A673 (cell line): ENCODE measurements around the gene COL8A1.

ENCODE experiments used
- CTCF ChIP-seq: fragments of 300-800, 200-600 bp; sonication (generic); conservative IDR thresholded peaks from 2 replicates; pipeline ENCODE4 v1.5.1; 2017; ENCODE audit warnings: low read depth, mild to moderate bottlenecking, antibody characterized with exemption, low read length, moderate library complexity, mixed read lengths
- EZH2 ChIP-seq: fragments of 200-600 bp; sonication (generic); IDR thresholded peaks from 2 replicates; pipeline ENCODE4 v1.6.1; 2017; ENCODE audit warnings: borderline replicate concordance, low read depth, mild to moderate bottlenecking, mixed read lengths, antibody characterized with exemption, low read length; ENCODE audit not compliant: poor library complexity, severe bottlenecking

- no peak for TF ChIP-seq CTCF
- TF ChIP-seq EZH2 = no peak
These were observed 43.1 kb downstream of the COL8A1 start for GRCh38 chr3:99681512-99681911.
